Esophagus muscularis mucosa (tissue), 4 donors: Measurements from ENCODE around the gene NFATC4. TPM values are rescaled to one million over a fixed set of nuclear protein-coding genes. Genes with fewer than 3 reads are reported as not detected.

Experiments
- DNase-seq: peaks from one replicate; pipeline ENCODE4 v3.0.0-alpha.2; 2017; ENCODE audit errors: extremely low spot score
- H3K27ac ChIP-seq, 4 donors: fragments of 200-600 bp; sonication (generic); replicated peaks in 1 of 4; 1 replicate in 3 of 4; 2 replicates in 1 of 4; pipeline ENCODE4 v1.5.1; 2016 to 2019; ENCODE audit warnings: mild to moderate bottlenecking in 1 of 4
- H3K27me3 ChIP-seq, 4 donors: fragments of 200-600 bp; sonication (generic); one replicate each; pipeline versions ENCODE4 v1.5.1 to v1.6.0; 2016 to 2019
- H3K36me3 ChIP-seq, 4 donors: fragments of 200-600 bp; sonication (generic); one replicate each; pipeline ENCODE4 v1.5.1; 2016 to 2019
- H3K4me1 ChIP-seq, 4 donors: fragments of 200-600 bp; sonication (generic); one replicate each; pipeline ENCODE4 v1.5.1; 2016 to 2019
- H3K4me3 ChIP-seq, 4 donors: fragments of 200-600 bp; sonication (generic); 1 replicate in 2 of 4; 2 replicates in 2 of 4; pipeline ENCODE4 v1.5.1; 2016 to 2019; ENCODE audit warnings: mild to moderate bottlenecking in 4 of 4, moderate library complexity in 1 of 4
- H3K9me3 ChIP-seq, 4 donors: fragments of 200-600 bp; sonication (generic); 1 replicate in 3 of 4; 2 replicates in 1 of 4; pipeline ENCODE4 v1.5.1; 2016 to 2019
- EP300 ChIP-seq: sonication (generic); formaldehyde crosslinking; IDR thresholded peaks from one replicate; pipeline ENCODE4 v1.6.1; 2017; ENCODE audit warnings: antibody characterized with exemption
- POLR2A ChIP-seq: fragments of 450-650 bp; IDR thresholded peaks from one replicate; pipeline ENCODE4 v1.6.1; 2017; ENCODE audit warnings: antibody characterized with exemption, moderate library complexity, mild to moderate bottlenecking, low read depth
- POLR2AphosphoS5 ChIP-seq, 2 donors: sonication (generic); formaldehyde crosslinking; IDR thresholded peaks; one replicate each; pipeline ENCODE4 v1.6.1; 2017; ENCODE audit warnings: antibody characterized with exemption in 2 of 2
- WGBS: methylation state at CpG from one replicate; pipeline ENCODE4 v1.1.5; 2018; 5-methylcytosine and 5-hydroxymethylcytosine counted together
- intact Hi-C: fragments of 100-400 bp; cut with DNase I; formaldehyde crosslinking; loops from one replicate; pipeline ENCODE4 v1.15.1; 2023
- total RNA-seq, 4 donors: library from RNA; depleted of rRNA; stranded (reverse); fragments of >200 nt; gene quantifications; one replicate each; pipeline versions ENCODE4 v1.1.0 to v1.2.1, GENCODE V29; 2016
- TF ChIP-seq, protein P1 (sequence below), 3 experiments: fragments of 200-600 bp in 2 of 3; fragments of 450-650 bp in 1 of 3; sonication (generic) in 2 of 3; IDR thresholded peaks; one replicate each; pipeline ENCODE4 v1.5.1; 2017 to 2019; ENCODE audit warnings: antibody characterized with exemption in 3 of 3, mild to moderate bottlenecking in 2 of 3, moderate library complexity in 1 of 3

The NFATC4 gene
- total RNA-seq, 4 donors from 2014 or later, result 38.8 to 65.2 (median 48.3) TPM

DNA sequence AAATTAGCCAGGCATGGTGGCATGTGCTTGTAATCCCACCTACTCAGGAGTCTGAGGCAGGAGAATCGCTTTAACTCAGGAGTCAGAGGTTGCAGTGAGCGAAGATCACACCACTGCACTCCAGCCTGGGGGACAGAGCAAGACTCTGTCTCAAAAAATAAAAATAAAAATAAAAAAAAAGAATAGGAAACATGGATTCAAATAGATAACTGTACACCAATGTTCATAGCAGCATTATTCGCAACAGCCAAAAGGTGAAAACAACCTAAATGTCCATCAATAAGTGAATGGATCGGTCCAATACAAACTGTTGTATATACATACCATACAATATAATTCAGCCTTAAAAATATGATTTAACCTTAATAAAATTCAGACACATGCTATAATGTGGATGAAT lies 25.1 kb upstream of the NFATC4 start:
- Histone ChIP-seq H3K4me3 (no peak overlapping the region), H3K27ac (no peak overlapping the region), H3K36me3 (no peaks in the 10 kb centered on the region), H3K4me1 (peaks cover 15 to 17% (median 15%) of the 10 kb centered on the region in 4 donors), H3K27me3 (peaks cover 0 to 26% (median 5%) of the 10 kb centered on the region in 4 donors), H3K9me3 (no peaks in the 10 kb centered on the region)
- 80% methylated on average over 4 of the region's 4 CpGs for WGBS
- TF ChIP-seq POLR2A (no peak), EP300 (no peak), POLR2AphosphoS5 (IDR thresholded peaks at IDR 0.05) (no peak)
- TF ChIP-seq, protein P1, sequence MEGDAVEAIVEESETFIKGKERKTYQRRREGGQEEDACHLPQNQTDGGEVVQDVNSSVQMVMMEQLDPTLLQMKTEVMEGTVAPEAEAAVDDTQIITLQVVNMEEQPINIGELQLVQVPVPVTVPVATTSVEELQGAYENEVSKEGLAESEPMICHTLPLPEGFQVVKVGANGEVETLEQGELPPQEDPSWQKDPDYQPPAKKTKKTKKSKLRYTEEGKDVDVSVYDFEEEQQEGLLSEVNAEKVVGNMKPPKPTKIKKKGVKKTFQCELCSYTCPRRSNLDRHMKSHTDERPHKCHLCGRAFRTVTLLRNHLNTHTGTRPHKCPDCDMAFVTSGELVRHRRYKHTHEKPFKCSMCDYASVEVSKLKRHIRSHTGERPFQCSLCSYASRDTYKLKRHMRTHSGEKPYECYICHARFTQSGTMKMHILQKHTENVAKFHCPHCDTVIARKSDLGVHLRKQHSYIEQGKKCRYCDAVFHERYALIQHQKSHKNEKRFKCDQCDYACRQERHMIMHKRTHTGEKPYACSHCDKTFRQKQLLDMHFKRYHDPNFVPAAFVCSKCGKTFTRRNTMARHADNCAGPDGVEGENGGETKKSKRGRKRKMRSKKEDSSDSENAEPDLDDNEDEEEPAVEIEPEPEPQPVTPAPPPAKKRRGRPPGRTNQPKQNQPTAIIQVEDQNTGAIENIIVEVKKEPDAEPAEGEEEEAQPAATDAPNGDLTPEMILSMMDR (IDR thresholded peaks at IDR 0.05), result no peak
- intact Hi-C loops, result no loop called here
- DNase-seq, result no peak

DNA sequence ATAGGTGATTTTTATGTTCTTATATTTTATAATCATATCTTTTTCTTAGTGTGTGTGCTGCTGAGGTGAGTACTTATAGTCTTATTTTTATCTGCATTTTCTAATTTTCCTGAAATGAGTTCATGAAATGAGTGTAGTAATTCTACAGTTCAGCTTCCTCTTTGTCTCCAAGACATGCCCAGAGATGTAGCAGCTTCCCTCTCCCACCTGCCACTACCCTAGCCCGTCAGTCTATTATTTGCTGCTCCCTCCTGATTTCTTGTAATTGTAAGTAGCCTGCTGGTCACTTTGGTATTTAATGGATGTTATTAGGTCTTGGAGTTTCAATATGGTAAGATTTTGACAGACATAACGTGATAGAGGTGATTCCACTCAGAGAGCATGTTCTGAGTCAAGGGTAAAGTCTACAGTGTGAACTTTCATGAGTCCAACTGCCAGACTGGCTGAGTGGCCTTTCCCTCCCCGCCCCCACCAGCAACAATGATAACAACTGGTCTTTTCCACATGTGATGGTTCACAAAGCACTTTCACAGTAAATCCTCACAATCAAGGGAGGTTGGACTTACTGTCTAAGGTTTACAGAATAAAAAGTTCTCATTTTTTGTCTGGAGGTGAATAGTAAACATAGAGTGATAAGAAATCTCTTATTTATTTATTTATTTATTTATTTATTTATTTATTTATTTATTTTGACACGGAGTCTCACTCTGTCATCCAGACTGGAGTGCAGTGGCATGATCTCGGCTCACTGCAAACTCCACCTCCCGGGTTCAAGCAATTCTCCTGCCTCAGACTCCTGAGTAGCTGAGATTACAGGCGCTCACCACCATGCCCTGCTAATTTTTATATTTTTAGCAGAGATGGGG lies 24.0 kb upstream of the NFATC4 start:
- no peak for DNase-seq
- intact Hi-C loops, result no loop called here
- Histone ChIP-seq H3K27ac (no peak overlapping the region), H3K36me3 (no peaks in the 10 kb centered on the region), H3K4me3 (no peak overlapping the region), H3K4me1 (peaks cover 6 to 7% (median 7%) of the 10 kb centered on the region in 4 donors), H3K9me3 (no peaks in the 10 kb centered on the region), H3K27me3 (peaks cover 0 to 16% (median under 1%) of the 10 kb centered on the region in 4 donors)
- no peak for TF ChIP-seq POLR2AphosphoS5 (IDR thresholded peaks at IDR 0.05)
- TF ChIP-seq, protein P1 (IDR thresholded peaks at IDR 0.05), result no peak
- TF ChIP-seq EP300, result no peak
- TF ChIP-seq POLR2A, result no peak
- WGBS, result 82% methylated on average over 7 of the region's 7 CpGs

DNA sequence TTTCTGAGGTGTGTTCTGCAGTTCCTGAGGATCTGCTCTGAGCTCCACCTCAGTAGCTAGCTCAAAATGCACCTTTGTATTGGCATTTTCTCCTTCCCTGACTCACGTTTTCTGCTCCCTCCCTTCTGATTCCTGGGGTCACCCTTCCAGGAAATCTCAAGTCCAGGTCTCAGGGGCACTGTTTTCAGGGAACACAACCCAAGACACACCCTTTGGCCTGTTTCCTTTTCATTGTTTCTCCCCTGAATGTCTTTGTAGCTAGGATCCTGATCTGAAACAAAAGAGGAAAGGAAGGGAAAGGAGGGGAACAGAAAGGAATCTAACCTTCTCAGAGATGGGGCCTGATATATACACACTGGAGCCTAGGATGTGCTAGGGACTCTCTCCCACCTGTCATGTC lies 20.9 kb upstream of the NFATC4 start:
- DNase-seq, result no peak
- Histone ChIP-seq H3K4me3 (no peak overlapping the region), H3K36me3 (no peaks in the 10 kb centered on the region), H3K9me3 (no peaks in the 10 kb centered on the region), H3K4me1 (peaks cover 0 to 9% (median 9%) of the 10 kb centered on the region in 4 donors), H3K27ac (no peak overlapping the region), H3K27me3 (peaks cover 0 to 6% (median 0%) of the 10 kb centered on the region in 4 donors)
- WGBS, result 67% methylated on average over 1 of the region's 1 CpG
- intact Hi-C loops, result no loop called here
- no peak for TF ChIP-seq POLR2AphosphoS5 (IDR thresholded peaks at IDR 0.05)
- TF ChIP-seq, protein P1 (IDR thresholded peaks at IDR 0.05), result no peak
- no peak for TF ChIP-seq EP300
- TF ChIP-seq POLR2A, result no peak

DNA sequence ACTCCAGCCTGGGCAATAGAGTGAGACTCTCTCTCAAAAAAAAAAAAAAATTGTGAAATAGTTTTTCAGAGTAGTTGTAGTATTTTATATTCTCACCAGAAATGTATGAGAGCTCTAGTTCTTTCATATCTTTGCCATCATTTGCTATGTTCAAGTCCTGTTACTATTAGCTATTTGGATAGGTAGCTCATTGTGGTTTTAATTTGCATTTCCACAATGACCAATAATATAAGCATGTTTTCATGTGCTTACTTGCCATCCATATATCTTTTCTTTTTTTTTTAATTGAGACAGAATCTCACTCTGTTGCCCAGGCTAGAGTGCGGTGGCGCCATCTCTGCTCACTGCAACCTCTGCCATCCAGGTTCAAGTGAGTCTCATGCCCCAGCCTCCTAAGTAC lies 19.8 kb upstream of the NFATC4 start:
- H3K9me3 ChIP-seq, result no peaks in the 10 kb centered on the region
- no peak for DNase-seq
- peaks cover 0 to 6% (median 0%) of the 10 kb centered on the region in 4 donors for H3K27me3 ChIP-seq
- no peaks in the 10 kb centered on the region for H3K36me3 ChIP-seq
- H3K27ac ChIP-seq, result no peak overlapping the region
- 96% methylated on average over 2 of the region's 2 CpGs for WGBS
- no peak overlapping the region for H3K4me3 ChIP-seq
- intact Hi-C loops, result no loop called here
- TF ChIP-seq EP300 (no peak), POLR2AphosphoS5 (IDR thresholded peaks at IDR 0.05) (no peak), POLR2A (no peak)
- TF ChIP-seq, protein P1 (IDR thresholded peaks at IDR 0.05), result no peak
- peaks cover 0 to 11% (median 11%) of the 10 kb centered on the region in 4 donors for H3K4me1 ChIP-seq
